Cerebellar nuclear complex (tissue), 1 donor: ENCODE results near the gene TBC1D16.

Experiments
- DNase-seq, 2 experiments: peaks; one replicate each; lab custom pipeline; 2025; lab: John Stamatoyannopoulos, UW

Gene TBC1D16

DNA sequence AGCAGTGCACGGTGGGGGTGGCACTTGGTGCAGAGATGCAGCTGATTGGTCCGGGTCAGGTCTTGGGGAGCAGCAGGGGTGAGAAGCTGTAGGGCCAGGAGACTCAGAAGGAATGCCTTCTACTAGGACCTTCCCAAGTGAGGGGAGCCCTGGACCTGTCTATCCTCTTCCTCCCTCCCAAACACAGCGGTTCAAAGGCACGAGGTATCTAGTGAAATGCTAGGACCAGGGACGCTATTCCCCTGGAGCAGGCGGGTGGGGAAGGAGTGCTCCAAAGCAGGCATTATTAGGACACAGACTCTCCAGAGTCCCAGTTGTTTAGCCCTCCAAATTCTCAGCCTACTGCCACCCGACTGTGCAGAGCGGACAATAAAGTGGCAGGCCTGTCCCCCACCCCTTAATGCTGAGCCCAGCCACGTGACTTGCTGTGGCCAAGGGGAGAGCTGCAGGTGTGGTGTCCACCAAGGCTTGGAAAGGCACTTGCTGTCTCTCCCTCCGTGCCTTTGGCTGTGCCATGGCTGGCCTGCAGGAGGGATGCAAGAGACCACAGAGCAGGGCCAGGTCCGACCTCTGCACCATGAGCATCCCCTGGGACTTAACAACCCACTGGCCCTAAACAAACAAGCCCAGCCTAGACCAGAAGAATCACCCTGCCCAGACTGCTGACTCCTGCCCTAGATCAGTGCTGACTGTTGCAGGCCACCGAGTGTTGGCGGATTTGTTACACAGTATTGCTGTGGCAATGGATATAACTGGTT is 97.2 kb downstream of the TBC1D16 start:
- DNase-seq: no peak

DNA sequence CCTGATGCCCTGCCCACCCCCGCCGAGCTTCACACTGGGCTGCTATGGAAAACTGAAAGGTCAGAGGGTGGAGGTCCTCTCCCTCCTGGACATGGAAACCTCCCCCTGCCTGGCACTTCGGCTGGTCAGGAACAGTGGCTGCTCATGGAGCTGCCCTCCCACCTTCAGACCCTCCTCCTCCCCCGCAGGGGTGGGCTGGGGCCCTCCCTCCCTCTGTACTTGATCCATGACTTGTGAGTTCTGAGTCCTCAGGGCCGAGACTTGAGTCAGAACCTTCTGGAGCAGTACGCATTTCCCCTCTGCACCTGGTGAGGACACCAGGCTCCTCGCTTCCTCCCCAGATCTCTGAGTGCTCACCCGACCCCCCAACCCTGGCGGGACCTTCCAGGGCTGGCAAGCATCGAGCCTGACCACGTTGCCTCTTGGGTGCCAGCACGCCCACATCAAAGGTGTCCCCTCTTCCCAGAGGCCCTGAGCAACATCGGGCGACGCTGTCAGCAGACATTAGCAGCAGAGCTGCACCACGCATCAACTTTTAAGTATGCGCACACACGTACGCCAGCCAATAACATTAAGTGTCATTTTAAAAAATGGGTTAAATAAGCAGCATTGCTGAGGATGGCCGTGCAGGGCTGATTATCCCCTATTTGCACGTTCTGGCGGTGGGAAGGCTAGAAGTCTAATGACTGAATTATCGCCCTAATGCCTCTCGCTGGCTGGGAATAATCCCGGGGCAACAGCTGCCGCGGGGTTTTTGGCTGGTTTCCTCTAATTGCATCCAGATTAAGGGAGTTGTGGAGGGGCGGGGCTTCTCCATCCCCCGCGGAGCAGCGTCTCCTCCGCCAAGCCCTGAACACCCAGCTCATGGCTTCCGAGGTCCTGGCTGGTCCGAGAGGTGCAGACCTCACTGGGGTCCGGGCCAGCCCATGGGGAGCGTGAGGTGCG is 98.0 kb downstream of the TBC1D16 start:
- DNase-seq: no peak

DNA sequence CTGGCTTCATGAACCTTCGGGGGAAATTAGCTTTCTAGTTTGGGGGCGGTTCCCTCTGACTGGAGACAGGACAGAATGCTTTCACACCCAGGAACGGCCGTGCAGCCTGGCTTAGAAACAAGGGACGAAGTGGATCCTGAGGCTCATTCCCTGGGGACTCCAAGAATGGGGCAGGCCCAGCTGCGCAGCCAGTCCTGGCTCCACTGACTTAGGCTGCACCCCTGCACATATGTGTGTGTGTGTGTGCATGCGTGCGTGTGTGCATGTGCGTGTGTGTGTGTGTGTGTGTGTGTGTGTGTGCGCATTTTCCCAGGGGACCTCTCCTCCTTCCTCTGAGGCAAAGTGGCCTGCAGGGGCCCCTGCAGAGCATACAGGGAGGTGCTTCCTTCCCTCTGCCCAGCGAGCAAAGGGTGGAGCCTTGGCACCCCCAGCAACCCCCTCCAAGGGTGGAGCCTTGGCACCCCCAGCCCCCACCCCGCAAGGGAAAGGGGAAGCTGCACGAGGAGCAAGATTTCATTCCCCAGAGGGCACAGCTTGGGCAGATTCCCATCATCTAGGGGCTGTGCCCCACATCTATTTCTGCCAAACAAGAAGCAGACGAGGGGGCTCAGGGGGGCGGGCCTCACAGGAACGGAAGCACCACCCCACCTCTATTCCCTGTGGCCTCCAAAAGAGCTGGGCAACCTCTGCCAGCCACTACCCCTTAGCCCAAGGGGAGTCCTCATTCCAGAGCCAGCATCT is 98.9 kb downstream of the TBC1D16 start:
- no peak for DNase-seq

DNA sequence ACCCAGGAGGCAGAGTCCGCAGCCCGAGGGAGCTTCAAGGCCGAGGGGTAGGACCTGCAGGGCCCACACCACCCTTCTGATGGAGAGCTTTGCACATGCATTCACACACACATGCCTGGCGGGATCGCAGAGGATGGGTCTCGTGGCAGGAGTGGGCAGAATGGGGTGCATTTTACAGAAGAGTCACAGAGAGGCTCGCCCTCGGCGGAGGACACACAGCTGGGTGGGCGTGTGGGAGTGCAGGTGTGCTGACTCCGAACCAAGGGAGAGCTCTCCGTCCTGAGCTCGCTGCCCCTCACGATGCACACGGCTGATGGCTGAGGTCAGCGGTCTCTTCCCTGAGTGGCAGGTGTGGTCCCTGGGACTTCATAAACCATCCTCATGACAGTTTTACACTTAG is 99.6 kb downstream of the TBC1D16 start:
- no peak for DNase-seq

DNA sequence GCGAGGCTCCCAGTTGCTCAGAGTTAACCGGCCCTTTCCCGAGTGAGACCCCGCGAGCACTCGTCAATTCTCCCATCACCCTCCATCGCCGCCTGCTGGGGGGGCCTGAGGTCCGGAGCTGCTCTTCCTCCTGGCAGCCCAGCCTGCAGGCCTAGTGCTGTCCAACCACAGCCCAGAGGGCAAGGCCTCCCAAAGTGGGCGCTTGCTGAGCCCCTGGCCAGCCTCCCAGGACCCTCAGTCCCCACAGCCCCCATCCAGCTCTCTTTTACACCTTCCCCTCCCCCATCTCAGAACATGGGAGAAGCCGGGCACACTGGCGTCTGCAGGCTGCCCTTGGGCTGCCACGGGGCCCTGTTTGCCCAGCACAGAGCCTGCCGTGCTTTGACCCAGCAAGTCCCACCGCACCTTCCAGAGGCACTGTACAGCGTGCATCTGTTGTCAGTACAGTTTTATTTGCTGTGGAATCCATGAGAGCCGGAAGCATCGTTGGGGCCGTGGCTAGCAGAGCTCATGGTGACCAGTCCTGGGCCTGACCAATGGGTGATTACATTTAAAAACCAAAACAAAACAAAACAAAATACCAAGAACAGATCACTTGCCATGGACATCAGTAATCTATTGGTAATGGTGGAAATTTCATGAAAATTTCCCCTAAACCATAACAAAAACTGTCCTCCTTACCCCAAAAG is 100.3 kb downstream of the TBC1D16 start:
- no peak for DNase-seq

DNA sequence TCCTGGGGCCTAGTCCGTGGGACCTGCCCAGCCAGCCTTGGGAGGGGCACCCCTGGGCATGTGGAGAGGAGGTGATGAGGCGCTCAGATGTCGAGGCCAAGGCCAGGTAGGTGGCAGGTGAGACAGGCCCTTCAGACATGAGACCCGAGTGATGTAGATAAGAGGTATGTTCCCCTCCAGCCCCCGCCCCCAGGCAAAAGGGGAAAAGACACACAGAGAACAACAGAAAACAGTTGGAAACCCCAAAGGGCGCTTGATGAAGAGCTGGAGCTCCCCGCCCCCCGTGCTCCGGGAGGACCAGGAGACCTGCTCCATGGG is 101.1 kb downstream of the TBC1D16 start:
- DNase-seq: no peak

DNA sequence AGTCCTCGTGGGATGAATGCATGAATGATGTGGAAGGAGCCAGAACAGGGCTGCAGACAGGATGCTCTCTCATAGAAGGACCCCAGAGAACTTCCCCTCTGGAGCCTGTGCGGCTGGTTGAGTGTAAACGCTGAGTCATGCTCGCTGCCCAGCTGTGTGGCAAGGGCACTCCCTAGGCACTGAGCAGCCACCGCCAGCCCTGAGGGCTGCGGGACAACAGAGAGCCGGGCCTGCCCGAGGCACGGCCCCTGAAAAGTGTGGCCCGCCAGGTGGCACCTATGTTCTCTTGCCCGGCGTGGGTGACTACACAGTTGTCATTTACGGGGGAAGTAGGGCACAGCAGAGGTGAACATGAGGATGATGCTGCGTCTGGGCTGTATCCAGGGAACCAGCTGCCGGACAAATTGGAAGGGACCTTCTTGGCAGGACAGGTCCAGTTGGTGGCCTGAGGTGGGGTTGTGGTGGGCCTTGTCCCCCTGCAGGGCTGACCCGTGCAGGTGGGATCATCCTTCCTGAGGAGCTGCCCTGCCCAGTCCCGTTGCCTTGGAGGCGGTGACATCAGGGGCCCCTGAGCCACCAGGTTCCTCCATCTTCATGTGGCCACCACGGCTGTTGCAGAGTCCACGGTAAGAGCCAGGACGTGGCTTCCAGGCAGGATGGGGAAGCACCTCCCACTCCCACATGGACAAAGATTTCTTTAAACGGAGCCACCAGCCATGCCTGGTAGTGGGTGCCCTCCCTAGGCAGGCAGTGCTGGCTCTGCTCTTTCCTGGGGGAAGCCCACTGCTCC is 101.6 kb downstream of the TBC1D16 start:
- DNase-seq: no peak

DNA sequence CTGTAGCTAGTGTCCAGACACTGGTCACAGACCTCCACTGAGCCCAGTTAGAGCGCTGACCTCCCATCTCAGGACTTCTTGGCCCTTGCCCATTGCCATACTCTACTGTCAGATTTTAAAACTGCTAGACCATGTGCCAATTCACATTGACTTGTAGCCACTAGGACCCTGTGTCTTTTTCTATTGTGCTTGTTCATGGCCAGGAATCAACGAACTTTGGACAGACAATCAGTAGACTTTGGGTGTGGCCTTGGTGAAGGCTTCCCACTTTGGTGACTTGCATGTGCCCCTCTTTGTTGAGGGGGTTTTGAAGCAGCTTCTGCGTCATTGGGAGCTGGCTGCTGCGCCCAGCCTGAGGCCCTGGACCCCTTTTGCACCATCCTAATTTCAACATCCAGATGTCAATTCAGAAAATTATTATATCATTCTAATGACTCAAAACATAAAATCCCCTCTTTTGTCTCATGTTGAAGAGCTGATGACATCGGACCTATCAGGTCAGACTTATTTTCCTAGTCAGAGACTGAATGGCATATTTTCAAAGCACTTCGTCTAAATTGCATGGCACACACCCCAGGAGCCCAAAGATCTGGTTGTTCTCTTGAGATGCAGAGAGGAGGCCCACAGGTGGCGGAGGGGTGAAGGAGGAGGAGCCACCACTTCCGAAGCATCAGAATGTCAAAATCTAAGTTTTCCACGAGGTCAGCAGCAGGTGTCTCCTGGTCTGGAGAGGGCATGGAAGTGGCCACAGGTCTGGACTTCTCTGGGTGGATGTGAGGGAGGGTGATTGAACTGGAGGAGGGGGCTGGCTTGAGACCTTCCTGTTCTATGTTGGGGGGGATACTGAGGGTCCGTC is 103.0 kb downstream of the TBC1D16 start:
- no peak for DNase-seq

DNA sequence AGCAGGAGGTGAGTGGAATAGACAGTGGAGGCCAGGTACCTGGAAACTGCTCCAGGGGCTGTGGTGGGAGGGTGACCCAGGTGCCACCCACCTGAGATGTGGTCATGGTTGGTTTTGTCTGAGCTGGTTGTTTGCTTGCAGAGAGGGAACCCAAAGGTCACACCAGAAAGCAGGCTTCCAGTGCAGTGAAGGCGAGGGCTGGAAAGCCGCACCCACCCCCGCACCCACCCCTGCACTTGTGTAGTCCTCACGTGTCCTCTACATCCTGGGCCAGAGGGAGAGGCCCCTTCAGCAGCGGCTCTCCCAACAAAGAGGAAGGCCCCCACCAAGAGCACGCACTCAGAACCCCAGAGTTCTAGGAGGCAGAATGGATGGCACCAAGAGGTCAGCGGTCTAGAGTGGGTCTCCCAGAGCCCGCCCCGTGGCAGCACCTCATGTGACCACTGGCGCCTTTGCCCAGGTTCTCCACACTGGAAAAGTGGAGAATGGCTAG is 103.8 kb downstream of the TBC1D16 start:
- DNase-seq: no peak

DNA sequence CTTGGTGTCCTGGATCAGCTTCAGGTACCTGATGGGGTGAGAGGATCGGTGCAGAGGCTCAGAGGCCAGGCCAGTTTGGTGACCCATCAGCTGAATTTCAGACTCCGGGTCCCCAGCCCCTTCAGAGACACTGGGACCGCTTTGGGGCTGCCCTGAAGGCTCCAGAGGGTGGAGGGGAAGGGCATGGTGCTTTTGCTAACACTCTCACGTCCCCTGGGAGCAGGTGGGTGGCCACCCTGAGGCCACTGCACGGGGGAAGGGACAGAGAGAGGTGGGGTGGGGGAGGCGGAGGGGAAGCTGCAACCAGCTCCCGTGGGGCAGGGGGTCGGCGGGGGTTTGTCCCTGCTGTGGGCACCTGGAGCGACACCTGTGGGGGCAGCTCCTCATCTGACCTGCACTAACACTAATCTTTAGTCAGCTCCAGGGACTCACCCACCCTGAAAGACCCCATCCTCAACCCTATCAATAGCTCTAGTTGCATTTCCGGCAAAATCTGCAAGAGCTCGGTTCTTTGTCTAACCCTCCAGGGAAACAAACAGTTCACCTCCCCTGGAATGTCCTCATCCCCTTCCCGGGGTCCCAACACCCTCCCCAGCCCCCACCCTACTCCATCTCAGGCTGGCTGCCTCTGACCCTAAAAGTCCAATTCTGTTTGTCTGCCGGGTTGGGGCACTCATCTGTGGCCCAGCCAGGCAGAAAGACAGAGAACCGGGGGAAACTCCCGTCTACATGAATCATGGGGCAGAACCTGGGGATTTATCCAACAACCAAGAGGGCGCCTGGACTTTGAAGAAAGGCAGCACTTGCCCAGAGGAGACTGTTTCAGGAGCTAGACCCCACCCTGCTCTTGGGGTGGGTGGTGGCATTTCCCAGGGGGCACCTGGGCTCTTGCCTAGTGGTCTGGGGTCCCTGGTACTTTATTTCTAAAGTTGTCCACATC is 104.5 kb downstream of the TBC1D16 start:
- DNase-seq: no peak

DNA sequence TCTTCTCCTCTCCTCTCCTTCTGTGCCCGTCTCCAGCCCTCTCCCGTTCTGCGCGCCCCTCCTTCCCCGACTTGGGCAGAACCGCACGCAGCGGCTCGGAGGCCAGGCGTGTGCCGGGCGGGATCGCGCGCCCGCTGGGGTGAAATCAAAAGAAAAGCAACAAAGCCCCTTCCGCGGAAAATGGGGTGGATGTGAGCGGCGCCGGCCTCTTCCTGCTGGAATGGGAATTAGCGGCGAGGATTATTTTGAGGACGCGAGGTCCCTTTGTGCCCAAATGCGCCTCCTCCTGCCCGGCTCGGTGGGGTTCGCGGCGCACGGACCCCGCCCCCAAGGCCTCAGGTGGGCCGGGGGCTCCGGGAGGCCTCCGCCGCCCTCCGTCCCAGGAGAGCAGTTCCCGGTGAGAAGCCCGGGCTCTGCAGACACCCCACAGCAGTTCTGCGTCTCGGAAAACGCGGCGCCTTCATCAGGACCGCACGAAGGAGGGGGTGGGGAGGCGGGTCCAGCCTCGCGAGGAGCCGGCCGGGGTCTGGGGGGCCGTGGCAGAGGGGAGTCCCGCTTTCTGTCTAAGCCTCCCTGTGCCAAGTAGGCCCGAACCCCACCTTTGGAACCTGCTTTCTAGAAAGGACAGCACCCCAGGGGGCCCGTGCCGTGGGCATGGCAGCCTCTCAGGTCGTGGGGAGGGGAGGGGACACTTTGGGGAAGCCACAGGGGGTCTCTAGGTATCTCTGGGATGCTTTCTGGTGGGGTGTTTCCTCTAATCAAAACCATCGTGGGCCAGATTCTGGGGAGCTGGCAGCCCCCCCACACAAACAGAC is 105.4 kb downstream of the TBC1D16 start:
- DNase-seq: no peak

DNA sequence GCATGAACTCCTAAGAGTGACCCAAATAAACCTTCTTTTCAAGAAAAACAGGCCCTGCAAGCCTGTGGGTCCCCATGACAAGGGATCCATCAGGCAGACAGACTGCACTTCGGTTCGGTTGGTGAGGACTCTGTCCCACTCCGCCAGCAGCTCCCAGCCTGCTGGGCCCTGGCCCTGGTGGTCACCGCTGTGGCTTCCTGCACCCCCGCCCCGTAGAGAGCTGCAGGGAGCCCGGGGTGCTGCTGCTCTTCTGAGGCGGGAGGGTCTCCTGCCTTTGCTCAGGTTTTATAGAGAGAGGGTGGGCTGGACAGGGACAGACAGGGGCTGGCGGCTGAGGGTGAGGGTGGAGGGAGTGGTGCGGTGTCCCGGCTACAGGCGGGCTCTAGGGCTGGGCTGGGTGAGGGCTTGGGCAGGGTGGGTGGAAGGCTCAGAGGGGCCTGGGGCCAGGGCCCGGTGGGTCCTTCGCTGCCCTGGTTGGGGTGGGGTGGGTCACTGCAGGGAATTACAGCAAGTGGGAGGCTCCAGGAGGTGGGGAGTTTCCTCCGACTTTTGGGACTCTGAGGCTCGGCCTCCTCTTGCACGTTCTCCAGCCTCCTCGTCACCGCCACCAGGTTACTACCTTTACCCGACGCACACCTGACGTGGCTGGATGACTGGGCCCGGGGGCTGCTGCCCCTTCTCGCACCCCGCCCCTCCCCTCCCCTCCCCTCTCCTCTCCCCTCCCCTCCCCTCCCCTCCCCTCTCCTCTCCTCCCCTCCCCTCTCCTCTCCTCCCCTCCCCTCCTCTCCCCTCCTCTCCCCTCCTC is 106.2 kb downstream of the TBC1D16 start:
- no peak for DNase-seq

DNA sequence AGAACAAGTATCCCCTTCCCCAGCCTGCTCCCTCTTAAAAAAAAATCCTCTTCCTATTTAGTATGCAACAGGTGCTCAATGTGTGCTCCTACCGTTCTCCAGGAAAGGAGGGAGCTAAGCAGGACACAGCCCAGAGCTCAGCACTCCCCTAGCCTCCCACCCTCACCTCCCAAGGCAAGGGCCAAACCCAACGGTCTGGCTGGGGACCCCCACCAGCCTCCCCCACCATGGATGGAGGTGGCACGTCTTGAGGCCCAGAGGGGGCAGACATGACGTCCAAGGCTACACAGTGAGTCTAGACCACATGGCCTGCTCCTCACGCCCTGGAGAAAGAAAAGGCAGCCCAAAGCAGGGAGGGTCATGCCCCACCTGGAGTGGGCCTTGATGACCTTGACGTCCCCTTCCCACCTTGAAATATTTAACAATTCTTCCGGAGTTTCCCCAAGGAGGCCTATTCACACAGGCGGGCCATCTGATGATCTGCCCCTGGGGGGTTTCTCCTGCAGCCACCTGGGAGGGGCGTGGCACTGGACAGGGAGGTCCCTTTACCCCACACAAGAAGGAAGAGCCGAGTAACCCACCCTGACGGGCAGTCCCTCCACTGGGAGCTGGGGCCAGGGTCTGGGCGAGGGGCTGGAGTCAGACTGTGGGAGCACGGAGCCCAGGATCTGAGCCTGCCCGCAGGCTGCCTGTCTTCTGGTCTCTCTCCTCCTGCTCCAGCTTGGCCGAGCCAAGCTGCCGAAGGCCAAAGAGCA is 107.0 kb downstream of the TBC1D16 start:
- no peak for DNase-seq

DNA sequence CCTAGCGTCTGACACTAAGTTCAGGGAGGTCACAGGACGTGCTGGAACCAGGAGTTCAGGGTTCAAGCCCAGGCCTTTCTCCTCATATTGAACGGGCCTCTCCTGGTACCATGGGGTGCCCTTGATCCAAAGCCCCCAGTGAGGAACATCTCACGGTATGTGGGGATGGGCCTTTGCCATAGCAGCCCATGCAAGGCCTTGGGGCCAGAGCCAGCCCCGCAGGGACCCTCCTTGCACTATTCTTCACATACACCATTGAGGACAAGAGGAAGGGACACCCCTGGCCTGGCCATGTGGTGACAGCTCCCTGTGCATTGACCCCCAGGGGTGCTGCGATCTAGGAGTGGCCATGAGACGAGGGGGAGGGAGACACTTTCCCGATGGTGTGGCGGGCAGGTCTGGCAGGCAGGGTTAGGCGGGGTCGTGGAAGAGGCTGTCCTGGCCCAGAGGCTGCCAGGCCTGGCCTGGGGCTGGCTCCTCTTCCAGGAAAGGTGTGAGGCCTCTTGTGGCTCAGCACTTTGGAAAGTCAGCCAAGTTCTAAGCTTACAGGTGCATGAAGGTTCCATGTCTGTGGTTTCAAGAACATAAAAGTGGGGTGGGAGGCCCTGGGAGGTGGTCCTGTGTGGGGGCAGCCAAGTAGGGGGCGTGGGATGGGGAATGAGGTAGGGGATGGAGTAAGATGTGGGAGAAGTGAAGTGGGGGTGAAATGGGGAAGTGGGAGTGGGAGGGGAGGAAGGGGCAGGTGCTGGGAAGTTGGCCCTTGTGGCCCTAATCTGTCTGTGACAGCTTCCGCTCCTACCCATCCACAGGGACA is 107.8 kb downstream of the TBC1D16 start:
- DNase-seq: no peak

DNA sequence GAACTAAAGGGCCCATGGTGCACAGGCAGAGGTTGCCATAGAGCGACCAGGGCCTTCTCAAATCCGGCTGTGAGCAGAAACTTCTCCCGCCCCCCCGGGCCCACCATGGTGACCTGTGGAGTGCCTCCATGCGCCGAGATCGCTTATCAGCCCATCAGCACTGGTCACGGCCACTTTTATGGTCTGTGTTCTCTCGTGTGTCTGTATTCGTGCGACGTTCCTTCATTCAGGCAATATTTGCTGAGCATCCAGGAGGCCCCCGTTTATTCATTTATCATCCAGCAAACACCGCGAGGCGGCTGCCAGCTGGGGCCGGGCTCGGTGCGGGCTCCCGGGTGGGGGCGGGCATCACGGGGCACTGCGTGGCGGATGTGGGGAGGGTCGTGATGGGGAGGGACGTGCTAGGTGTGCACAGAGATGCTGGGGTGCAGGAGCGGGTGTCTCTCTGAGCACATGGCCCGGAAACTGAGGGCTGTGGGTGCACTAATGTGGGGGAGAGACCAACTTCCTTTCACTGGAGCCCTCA is 108.5 kb downstream of the TBC1D16 start:
- no peak for DNase-seq
